ENCODE data around the gene GABRR2. TPM values are rescaled to one million over a fixed set of nuclear protein-coding genes. Genes with fewer than 3 reads are reported as not detected.

Gene GABRR2
- total RNA-seq, 2 donors from 2014 or later: 0.48 to 0.49 TPM

DNA sequence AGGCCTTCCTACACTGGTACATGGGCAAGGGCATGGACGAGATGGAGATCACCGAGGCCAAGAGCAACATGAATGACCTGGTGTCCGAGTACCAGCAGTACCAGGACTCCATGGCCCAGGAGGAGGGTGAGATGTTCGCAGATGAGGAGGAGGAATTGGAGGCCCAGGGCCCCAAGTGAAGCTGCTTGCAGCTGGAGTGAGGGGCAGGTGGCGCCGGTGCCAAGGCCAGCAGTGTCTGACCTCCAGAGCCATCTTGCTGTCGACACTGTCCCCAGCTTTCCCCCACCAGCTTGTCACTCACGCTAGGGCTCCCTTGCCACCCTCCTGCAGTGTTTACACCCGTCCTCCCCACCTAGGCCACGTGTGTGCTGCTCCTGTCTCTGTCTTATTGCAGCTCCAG, 12.2 kb downstream of the GABRR2 start:
- H3K9ac ChIP-seq (ENCODE audit: low read depth in 2 of 2, low read length in 2 of 2): no peak overlapping the region
- H3K27ac ChIP-seq: no peak overlapping the region
- H3K4me3 ChIP-seq: no peak overlapping the region
- H3K9me3 ChIP-seq: no peaks in the 10 kb centered on the region
- TF ChIP-seq, protein P1, sequence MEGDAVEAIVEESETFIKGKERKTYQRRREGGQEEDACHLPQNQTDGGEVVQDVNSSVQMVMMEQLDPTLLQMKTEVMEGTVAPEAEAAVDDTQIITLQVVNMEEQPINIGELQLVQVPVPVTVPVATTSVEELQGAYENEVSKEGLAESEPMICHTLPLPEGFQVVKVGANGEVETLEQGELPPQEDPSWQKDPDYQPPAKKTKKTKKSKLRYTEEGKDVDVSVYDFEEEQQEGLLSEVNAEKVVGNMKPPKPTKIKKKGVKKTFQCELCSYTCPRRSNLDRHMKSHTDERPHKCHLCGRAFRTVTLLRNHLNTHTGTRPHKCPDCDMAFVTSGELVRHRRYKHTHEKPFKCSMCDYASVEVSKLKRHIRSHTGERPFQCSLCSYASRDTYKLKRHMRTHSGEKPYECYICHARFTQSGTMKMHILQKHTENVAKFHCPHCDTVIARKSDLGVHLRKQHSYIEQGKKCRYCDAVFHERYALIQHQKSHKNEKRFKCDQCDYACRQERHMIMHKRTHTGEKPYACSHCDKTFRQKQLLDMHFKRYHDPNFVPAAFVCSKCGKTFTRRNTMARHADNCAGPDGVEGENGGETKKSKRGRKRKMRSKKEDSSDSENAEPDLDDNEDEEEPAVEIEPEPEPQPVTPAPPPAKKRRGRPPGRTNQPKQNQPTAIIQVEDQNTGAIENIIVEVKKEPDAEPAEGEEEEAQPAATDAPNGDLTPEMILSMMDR (IDR thresholded peaks at IDR 0.05): no peak
- H3K27me3 ChIP-seq: no peaks in the 10 kb centered on the region
- intact Hi-C loops (cut with DNase I): no loop called here
- H3K4me1 ChIP-seq: no peaks in the 10 kb centered on the region
- H3K36me3 ChIP-seq: no peaks in the 10 kb centered on the region
- no peak for DNase-seq

DNA sequence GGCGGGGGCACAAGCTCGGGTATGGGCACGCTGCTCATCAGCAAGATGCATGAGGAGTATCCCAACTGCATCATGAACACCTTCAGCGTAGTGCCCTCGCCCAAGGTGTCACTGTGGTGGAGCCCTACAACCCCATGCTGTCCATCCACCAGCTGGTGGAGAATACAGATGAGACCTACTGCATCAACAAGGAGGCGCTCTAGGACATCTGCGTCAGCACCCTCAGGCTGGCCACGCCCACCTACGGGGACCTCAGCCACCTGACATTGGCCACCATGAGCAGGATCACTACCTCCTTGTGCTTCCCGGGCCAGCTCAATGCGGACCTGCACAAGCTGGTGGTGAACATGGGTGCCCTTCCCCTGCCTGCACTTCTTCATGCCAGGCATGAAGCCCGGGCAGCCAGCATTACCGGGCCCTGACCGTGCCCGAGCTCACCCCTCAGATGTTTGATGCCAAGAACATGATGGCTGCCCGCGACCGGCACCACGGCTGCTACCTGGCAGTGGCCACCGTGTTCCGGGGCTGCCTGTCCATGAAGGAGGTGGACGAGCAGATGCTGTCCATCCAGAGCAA, 12.8 kb downstream of the GABRR2 start:
- no peak overlapping the region for H3K4me3 ChIP-seq
- intact Hi-C loops (cut with DNase I): no loop called here
- no peak overlapping the region for H3K9ac ChIP-seq (ENCODE audit: low read depth in 2 of 2, low read length in 2 of 2)
- H3K9me3 ChIP-seq: no peaks in the 10 kb centered on the region
- TF ChIP-seq, protein P1 (IDR thresholded peaks at IDR 0.05): no peak
- no peaks in the 10 kb centered on the region for H3K27me3 ChIP-seq
- no peak for DNase-seq
- no peaks in the 10 kb centered on the region for H3K4me1 ChIP-seq
- no peak overlapping the region for H3K27ac ChIP-seq
- H3K36me3 ChIP-seq: no peaks in the 10 kb centered on the region

DNA sequence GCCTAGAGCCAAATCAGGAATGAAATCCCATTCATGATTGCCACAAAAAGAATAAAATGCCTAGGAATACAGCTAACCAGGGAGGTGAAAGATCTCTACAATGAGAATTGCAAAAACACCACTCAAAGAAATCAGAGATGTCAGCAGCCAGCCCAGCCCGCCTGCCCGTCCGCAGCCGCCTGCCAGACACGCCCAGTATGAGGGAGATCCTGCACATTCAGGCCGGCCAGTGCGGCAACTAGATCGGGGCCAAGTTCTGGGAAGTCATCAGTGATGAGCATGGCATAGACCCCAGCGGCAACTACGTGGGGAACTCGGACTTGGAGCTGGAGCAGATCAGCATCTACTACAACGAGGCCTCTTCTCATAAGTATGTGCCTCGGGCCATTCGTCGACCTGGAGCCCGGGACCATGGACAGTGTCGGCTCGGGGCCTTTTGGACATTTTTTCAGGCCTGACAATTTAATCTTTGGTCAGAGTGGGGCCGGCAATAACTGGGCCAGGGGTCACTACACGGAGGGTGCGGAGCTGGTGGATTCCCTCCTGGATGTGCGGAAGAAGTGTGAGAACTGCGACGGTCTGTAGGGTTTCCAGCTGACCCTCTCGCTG, 13.4 kb downstream of the GABRR2 start:
- H3K4me3 ChIP-seq: no peak overlapping the region
- no peak overlapping the region for H3K9ac ChIP-seq (ENCODE audit: low read depth in 2 of 2, low read length in 2 of 2)
- H3K9me3 ChIP-seq: no peaks in the 10 kb centered on the region
- TF ChIP-seq, protein P1 (IDR thresholded peaks at IDR 0.05): no peak
- DNase-seq: no peak
- no peak overlapping the region for H3K27ac ChIP-seq
- intact Hi-C loops (cut with DNase I): no loop called here
- no peaks in the 10 kb centered on the region for H3K27me3 ChIP-seq
- H3K36me3 ChIP-seq: no peaks in the 10 kb centered on the region
- no peaks in the 10 kb centered on the region for H3K4me1 ChIP-seq

DNA sequence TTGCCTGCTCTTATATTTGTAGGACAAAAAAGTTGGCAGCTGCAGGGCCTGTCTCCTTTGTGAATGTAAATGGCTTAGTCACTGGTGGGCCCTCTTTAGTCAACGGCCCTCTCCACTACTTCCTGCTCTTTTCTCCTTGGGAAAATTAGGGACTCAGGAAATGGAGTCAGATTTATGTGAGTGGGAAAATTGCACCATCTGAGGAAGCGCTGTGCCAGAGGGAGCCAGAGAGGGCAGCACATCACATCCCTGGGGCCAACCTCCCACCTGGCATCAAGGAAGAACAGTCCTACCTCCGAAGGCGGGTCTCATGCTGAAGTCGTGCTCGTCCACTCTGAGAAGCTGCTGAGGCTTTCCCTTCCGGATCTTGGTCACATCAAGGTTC, 15.6 kb downstream of the GABRR2 start:
- intact Hi-C loops (cut with DNase I): no loop called here
- H3K27ac ChIP-seq: no peak overlapping the region
- H3K27me3 ChIP-seq: no peaks in the 10 kb centered on the region
- H3K9ac ChIP-seq (ENCODE audit: low read depth in 2 of 2, low read length in 2 of 2): peak overlapping the region in 1 of 2 donors; percentile 35
- H3K9me3 ChIP-seq: no peaks in the 10 kb centered on the region
- no peak overlapping the region for H3K4me3 ChIP-seq
- H3K36me3 ChIP-seq: no peaks in the 10 kb centered on the region
- no peak for DNase-seq
- TF ChIP-seq, protein P1 (IDR thresholded peaks at IDR 0.05): no peak
- H3K4me1 ChIP-seq: no peaks in the 10 kb centered on the region

DNA sequence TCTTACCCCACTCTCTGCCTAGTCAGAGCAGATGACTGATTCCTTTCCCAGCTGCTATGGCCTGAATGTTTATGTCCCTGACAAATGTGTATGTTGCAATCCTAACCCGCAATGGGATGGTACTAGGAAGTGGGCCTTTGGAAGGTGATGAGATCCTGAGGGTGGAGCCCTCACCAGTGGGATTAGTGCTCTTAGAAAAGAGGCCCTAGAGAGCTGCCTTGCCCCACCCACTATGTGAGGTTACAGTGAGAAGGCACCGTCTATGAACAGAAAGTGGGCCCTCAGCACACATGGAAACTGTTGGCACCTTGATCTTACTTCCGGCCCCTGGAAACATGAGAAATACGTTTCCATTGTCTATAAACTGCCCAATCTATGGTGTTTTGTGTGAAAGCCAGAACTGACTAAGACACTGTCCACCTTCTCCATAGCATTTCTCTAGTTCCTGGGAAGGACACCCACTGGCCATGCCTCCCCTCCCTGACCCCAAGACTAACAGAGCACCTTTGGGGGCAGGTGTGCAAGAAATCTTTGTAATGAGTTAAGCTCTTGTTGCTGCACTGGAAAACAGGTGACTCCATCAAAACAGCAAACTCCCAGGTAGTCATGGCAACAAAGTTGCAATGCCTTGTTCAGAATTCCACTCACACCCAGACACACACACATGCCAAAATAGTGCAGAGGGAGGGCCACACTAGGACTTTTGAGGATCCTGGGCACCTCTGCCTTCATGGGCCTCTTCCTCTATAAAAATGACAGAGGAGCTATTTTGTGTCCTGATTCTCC, 16.2 kb downstream of the GABRR2 start:
- no peak overlapping the region for H3K27ac ChIP-seq
- intact Hi-C loops (cut with DNase I): no loop called here

More for the DNA sequence above, 16.2 kb downstream of the GABRR2 start:
- DNase-seq: no peak
- H3K36me3 ChIP-seq: no peaks in the 10 kb centered on the region
- H3K4me3 ChIP-seq: no peak overlapping the region
- H3K9ac ChIP-seq (ENCODE audit: low read depth in 2 of 2, low read length in 2 of 2): peak overlapping the region in 1 of 2 donors; percentile 35
- H3K4me1 ChIP-seq: no peaks in the 10 kb centered on the region
- H3K27me3 ChIP-seq: no peaks in the 10 kb centered on the region
- no peaks in the 10 kb centered on the region for H3K9me3 ChIP-seq
- TF ChIP-seq, protein P1 (IDR thresholded peaks at IDR 0.05): no peak

All from colonic mucosa (tissue), 4 donors.